GM23248 (cell line): ENCODE measurements around the gene SH2D4B.

Experiments used
- EZH2 ChIP-seq: fragments of 200-600 bp; sonication (generic); IDR thresholded peaks from 2 replicates; pipeline ENCODE4 v1.6.1; 2018; ENCODE audit warnings: antibody characterized with exemption, mild to moderate bottlenecking; ENCODE audit not compliant: insufficient read depth, poor library complexity, severe bottlenecking
- EZH2phosphoT487 ChIP-seq: fragments of 200-600 bp; sonication (generic); IDR thresholded peaks from 2 replicates; pipeline ENCODE4 v1.6.1; 2018; ENCODE audit warnings: antibody characterized with exemption, moderate library complexity, mild to moderate bottlenecking, low read depth; ENCODE audit not compliant: insufficient read depth

DNA sequence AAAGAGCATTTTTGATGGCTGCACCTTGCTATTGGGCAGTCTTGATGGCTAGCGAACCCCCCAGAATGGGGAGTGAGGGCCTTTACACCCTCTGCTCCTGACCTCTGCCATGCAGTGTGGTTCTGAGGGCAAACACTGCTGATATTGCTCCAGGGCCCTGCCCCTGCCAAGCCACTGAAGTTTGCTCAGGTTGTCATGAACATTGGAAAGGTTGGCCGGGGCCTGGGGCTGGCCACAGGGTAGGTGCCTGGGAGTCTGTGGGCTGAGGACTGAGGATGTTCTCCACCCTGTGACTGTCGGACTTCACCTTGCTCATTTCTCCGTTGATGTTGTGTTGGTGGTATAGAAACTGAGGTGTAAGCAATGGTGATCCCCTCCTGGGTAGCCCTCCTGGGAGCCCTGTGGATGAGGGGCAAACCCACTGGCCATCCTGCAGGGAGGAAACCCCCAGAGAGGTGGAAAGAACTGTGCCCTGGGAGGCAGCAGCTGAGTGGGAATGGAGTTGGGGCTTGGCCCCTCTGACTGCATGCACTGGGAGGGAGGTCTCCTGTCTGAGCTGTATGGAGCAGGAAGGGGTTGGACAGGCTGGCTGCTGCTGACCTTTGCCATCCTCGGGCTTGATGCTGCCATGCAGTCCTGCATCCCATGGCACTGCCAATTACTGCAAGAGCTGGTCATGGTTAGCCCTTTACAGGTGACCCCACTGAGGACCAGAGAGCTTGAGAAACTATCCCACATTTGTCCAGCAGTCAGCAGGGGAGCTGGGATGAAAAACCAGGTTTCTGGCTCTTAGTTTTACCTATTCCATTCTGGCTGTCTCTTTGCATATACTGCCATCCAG lies 77.1 kb downstream of the SH2D4B start:
- TF ChIP-seq EZH2 (no peak), EZH2phosphoT487 (no peak)
